Vagina (tissue), 2 donors: ENCODE results near the gene AAGAB. TPM values are rescaled to one million over a fixed set of nuclear protein-coding genes. Genes with fewer than 3 reads are reported as not detected.

Experiments used
- DNase-seq, 2 donors: peaks; one replicate each; pipeline ENCODE4 v3.0.0-alpha.2; 2017; ENCODE audit errors: extremely low spot score in 2 of 2
- H3K27ac ChIP-seq: fragments of 200-600 bp; sonication (generic); one replicate; pipeline ENCODE4 v1.5.1; 2019
- H3K27me3 ChIP-seq: fragments of 200-600 bp; sonication (generic); one replicate; pipeline ENCODE4 v1.5.1; 2019
- H3K36me3 ChIP-seq, 2 donors: fragments of 200-600 bp; sonication (generic); one replicate each; pipeline ENCODE4 v1.5.1; 2017 to 2019
- H3K4me1 ChIP-seq: fragments of 200-600 bp; sonication (generic); one replicate; pipeline ENCODE4 v1.5.1; 2019
- H3K4me3 ChIP-seq, 2 donors: fragments of 200-600 bp; sonication (generic); 1 replicate in 1 of 2; 2 replicates in 1 of 2; pipeline ENCODE4 v1.5.1; 2016 to 2019
- H3K9me3 ChIP-seq: fragments of 200-600 bp; sonication (generic); one replicate; pipeline ENCODE4 v1.5.1; 2019
- POLR2A ChIP-seq, 2 donors: fragments of 450-650 bp; IDR thresholded peaks; one replicate each; pipeline ENCODE4 v1.6.1; 2017; ENCODE audit warnings: antibody characterized with exemption in 2 of 2, mild to moderate bottlenecking in 2 of 2, moderate library complexity in 2 of 2
- POLR2AphosphoS5 ChIP-seq, 2 donors: sonication (generic); formaldehyde crosslinking; IDR thresholded peaks; one replicate each; pipeline ENCODE4 v1.9.0; 2017; ENCODE audit warnings: antibody characterized with exemption in 2 of 2, mild to moderate bottlenecking in 2 of 2, low read depth in 1 of 2; ENCODE audit not compliant: insufficient read depth in 1 of 2
- intact Hi-C: fragments of 100-400 bp; cut with DNase I; formaldehyde crosslinking; loops from one replicate; pipeline ENCODE4 v1.15.1; 2023
- total RNA-seq: library from RNA; depleted of rRNA; stranded (reverse); fragments of >200 nt; gene quantifications from one replicate; pipeline ENCODE4 v1.2.3, GENCODE V29; 2016
- TF ChIP-seq, protein P1 (sequence below), 3 experiments: fragments of 450-650 bp in 2 of 3; fragments of 200-600 bp in 1 of 3; sonication (generic) in 1 of 3; IDR thresholded peaks; one replicate each; pipeline ENCODE4 v1.5.1; 2017 to 2019; ENCODE audit warnings: antibody characterized with exemption in 3 of 3, mild to moderate bottlenecking in 2 of 3, moderate library complexity in 2 of 3

AAGAB gene
- total RNA-seq, 1 donor from 2014 or later = 41.0 TPM

DNA sequence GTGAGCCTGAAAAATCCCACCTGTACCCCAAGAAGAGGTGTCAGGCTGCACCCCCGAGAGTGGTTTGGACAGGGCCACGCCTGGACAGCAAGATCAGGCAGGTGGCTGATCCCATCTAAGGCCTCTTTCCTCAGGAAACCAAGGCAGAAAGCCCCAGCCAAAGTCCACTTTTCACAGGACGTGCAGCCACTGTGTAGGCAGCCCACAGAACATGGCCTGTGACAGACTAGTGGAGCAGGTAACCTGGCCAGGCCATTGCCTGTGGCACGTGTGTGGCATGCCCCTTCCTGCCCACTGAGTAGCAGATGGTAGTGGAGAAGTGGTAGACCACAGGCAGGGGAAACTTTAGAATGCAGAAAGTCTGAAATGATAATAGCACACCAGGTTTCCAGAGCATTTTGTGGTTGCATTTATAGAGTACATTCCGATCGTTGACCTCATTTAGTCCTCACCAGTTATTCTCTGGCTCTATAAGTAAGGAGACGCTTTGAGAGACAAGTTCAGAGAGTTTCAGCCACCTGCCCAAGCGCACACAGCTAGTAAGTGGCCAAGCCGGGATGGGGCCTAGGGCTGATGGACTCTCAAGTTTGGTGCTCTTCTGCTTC is 68.7 kb downstream of the AAGAB start:
- TF ChIP-seq, protein P1, sequence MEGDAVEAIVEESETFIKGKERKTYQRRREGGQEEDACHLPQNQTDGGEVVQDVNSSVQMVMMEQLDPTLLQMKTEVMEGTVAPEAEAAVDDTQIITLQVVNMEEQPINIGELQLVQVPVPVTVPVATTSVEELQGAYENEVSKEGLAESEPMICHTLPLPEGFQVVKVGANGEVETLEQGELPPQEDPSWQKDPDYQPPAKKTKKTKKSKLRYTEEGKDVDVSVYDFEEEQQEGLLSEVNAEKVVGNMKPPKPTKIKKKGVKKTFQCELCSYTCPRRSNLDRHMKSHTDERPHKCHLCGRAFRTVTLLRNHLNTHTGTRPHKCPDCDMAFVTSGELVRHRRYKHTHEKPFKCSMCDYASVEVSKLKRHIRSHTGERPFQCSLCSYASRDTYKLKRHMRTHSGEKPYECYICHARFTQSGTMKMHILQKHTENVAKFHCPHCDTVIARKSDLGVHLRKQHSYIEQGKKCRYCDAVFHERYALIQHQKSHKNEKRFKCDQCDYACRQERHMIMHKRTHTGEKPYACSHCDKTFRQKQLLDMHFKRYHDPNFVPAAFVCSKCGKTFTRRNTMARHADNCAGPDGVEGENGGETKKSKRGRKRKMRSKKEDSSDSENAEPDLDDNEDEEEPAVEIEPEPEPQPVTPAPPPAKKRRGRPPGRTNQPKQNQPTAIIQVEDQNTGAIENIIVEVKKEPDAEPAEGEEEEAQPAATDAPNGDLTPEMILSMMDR (IDR thresholded peaks at IDR 0.05) = peak in 1 of 3 experiments; percentile 3
- TF ChIP-seq POLR2A (IDR thresholded peaks at IDR 0.05) (no peak), POLR2AphosphoS5 (IDR thresholded peaks at IDR 0.05; ENCODE audit: insufficient read depth in 1 of 2, low read depth in 1 of 2) (peak in 1 of 2 donors; percentile 71)
- intact Hi-C loops = loop anchor here (10.0 kb wide), 1 partner anchor 61 kb away; no protein-coding TSS in a partner anchor
- peaks cover 0 to 31% of the 10 kb centered on the region in 2 donors for H3K36me3 ChIP-seq
- H3K27ac ChIP-seq = peak overlapping the region; percentile 71
- DNase-seq = peak in 1 of 2 donors; percentile 89
- H3K4me3 ChIP-seq = no peak overlapping the region
- no peaks in the 10 kb centered on the region for H3K9me3 ChIP-seq
- H3K4me1 ChIP-seq = peaks cover 75% of the 10 kb centered on the region
- no peaks in the 10 kb centered on the region for H3K27me3 ChIP-seq

DNA sequence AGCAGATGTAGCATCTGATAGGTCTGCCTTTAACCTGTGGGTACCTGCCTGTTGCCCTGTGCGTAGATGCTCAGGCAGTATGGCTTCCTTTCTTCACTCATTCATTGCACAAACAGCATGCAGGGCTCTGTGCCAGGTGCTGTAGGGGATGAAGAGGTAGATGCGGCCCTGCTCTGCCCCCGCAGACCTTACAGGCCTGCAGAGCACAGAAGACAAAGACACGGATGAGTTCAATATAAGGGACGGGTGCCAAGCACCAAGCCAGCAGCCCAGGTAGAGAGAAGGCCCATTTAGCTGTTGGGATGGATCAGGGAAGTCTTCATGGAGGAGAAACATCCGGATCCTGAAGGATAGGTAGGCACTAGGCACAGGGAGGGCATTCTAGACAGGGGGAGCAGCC is 69.4 kb downstream of the AAGAB start:
- intact Hi-C loops = loop anchor here (10.0 kb wide), 1 partner anchor 60 kb away; no protein-coding TSS in a partner anchor
- H3K27me3 ChIP-seq = no peaks in the 10 kb centered on the region
- no peak overlapping the region for H3K4me3 ChIP-seq
- H3K9me3 ChIP-seq = no peaks in the 10 kb centered on the region
- DNase-seq = peak in 1 of 2 donors; percentile 85
- H3K4me1 ChIP-seq = peaks cover 71% of the 10 kb centered on the region
- peaks cover 0 to 24% of the 10 kb centered on the region in 2 donors for H3K36me3 ChIP-seq
- H3K27ac ChIP-seq = peak overlapping the region; percentile 71
- TF ChIP-seq POLR2AphosphoS5 (IDR thresholded peaks at IDR 0.05; ENCODE audit: insufficient read depth in 1 of 2, low read depth in 1 of 2) (no peak), POLR2A (IDR thresholded peaks at IDR 0.05) (no peak)
- TF ChIP-seq, protein P1 (IDR thresholded peaks at IDR 0.05) = no peak

DNA sequence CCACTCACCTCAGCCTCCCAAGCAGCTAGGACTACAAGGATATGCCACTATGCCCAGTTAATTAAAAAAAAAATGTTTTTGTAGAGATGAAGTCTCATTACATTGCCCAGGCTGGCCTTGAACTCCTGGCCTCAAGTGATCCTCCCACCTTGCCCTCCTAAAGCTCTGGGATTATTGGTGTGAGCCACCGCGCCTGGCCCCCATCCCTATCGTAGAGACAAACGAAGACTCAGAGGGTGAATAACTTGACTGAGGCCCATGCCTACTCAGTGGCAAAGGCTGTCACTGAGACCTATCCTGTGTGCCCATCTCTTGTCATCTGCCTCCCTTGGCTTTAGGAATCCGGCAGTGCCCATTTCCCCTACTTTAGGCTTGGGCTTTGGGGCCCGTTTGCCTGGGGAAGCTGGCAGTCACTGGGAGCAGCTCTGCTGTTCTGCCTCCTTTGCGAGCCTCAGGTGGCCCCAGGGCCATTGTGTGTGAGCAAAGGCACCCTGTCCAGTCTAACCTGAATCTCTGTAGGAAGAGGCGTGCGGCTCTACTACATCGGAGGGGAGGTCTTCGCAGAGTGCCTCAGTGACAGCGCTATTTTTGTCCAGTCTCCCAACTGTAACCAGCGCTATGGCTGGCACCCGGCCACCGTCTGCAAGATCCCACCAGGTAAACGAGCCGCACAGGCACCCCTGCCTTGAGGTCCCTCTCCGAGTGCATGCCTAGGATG is 70.1 kb downstream of the AAGAB start:
- Histone ChIP-seq H3K36me3 (peaks cover 0 to 18% of the 10 kb centered on the region in 2 donors), H3K4me1 (peaks cover 67% of the 10 kb centered on the region)

DNA sequence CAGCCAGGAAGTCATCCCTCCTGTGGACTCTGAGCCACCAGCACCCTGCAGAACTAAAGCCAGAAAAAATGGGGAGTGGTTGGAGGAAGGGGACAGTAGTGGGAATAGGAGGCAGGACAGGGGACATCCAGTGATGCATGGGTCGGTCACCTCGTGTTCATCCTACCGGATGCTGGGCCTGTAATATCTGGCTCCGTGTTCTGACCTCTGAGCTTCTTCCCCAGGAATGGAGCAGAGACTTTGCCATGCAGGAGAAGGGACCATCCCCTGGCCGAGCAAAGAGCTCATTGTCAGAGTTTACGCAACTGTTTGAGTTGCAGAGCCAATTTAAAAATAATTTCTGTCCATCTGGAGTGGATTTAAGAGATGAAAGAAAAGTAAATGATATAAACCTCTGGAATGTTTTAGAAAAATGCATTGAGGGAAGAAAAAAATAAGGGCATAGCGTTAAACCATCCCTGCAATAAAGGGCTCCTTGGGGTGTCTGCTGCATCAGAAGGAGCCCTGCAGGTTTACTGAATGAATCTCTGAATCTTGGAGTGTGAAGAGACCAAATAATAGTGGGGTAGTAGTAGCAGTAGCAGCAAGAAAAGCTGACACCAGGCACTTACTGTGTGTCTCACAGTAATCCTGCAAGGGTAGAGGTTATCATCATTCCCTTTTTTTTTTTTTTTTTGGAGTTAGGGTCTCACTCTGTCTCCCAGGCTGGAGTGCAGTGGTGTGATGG is 70.9 kb downstream of the AAGAB start:
- Histone ChIP-seq H3K27ac (peak overlapping the region; percentile 71), H3K9me3 (no peaks in the 10 kb centered on the region), H3K4me3 (no peak overlapping the region), H3K4me1 (peaks cover 65% of the 10 kb centered on the region), H3K27me3 (no peaks in the 10 kb centered on the region), H3K36me3 (peaks cover 0 to 14% of the 10 kb centered on the region in 2 donors)
- DNase-seq = peak in 1 of 2 donors; percentile 89
- TF ChIP-seq POLR2AphosphoS5 (IDR thresholded peaks at IDR 0.05; ENCODE audit: insufficient read depth in 1 of 2, low read depth in 1 of 2) = peak in 1 of 2 donors; percentile 29
- TF ChIP-seq, protein P1 (IDR thresholded peaks at IDR 0.05) = no peak
- intact Hi-C loops = loop anchor here (10.0 kb wide), 1 partner anchor 59 kb away; no protein-coding TSS in a partner anchor

More for the DNA sequence above, 70.1 kb downstream of the AAGAB start:
- intact Hi-C loops = loop anchor here (10.0 kb wide), 1 partner anchor 60 kb away; no protein-coding TSS in a partner anchor
- Histone ChIP-seq H3K4me3 (no peak overlapping the region), H3K9me3 (no peaks in the 10 kb centered on the region), H3K27me3 (no peaks in the 10 kb centered on the region), H3K27ac (peak overlapping the region; percentile 71)
- TF ChIP-seq POLR2AphosphoS5 (IDR thresholded peaks at IDR 0.05; ENCODE audit: insufficient read depth in 1 of 2, low read depth in 1 of 2) (no peak), POLR2A (IDR thresholded peaks at IDR 0.05) (no peak)
- TF ChIP-seq, protein P1 (IDR thresholded peaks at IDR 0.05) = no peak
- DNase-seq = no peak
